Measurements from ENCODE around the gene USB1. TPM values are rescaled to one million over a fixed set of nuclear protein-coding genes. Genes with fewer than 3 reads are reported as not detected.

The USB1 gene
- total RNA-seq, 1 experiment from 2014 or later: 73.1 TPM

DNA sequence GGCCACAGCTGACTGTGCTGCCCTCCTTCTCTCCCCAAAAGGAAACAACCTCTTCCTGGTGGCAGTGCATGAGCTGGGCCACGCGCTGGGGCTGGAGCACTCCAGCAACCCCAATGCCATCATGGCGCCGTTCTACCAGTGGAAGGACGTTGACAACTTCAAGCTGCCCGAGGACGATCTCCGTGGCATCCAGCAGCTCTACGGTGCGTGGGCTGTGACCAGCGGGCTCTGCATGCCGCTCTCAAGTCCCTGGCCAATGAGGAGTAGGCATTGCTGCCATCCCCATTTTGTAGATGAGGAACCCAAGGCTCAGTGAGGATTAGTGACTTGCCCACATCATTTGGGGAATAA, 39.3 kb downstream of the USB1 start (continued):
- TF ChIP-seq, protein P1, sequence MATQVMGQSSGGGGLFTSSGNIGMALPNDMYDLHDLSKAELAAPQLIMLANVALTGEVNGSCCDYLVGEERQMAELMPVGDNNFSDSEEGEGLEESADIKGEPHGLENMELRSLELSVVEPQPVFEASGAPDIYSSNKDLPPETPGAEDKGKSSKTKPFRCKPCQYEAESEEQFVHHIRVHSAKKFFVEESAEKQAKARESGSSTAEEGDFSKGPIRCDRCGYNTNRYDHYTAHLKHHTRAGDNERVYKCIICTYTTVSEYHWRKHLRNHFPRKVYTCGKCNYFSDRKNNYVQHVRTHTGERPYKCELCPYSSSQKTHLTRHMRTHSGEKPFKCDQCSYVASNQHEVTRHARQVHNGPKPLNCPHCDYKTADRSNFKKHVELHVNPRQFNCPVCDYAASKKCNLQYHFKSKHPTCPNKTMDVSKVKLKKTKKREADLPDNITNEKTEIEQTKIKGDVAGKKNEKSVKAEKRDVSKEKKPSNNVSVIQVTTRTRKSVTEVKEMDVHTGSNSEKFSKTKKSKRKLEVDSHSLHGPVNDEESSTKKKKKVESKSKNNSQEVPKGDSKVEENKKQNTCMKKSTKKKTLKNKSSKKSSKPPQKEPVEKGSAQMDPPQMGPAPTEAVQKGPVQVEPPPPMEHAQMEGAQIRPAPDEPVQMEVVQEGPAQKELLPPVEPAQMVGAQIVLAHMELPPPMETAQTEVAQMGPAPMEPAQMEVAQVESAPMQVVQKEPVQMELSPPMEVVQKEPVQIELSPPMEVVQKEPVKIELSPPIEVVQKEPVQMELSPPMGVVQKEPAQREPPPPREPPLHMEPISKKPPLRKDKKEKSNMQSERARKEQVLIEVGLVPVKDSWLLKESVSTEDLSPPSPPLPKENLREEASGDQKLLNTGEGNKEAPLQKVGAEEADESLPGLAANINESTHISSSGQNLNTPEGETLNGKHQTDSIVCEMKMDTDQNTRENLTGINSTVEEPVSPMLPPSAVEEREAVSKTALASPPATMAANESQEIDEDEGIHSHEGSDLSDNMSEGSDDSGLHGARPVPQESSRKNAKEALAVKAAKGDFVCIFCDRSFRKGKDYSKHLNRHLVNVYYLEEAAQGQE (IDR thresholded peaks at IDR 0.05; ENCODE audit: low read depth): no peak
- no peak for TF ChIP-seq SP1 (IDR thresholded peaks at IDR 0.05; ENCODE audit: low read depth)
- no peak for TF ChIP-seq YY1 (IDR thresholded peaks at IDR 0.05; ENCODE audit: extremely low read depth, insufficient replicate concordance, low read depth, low read length)

DNA sequence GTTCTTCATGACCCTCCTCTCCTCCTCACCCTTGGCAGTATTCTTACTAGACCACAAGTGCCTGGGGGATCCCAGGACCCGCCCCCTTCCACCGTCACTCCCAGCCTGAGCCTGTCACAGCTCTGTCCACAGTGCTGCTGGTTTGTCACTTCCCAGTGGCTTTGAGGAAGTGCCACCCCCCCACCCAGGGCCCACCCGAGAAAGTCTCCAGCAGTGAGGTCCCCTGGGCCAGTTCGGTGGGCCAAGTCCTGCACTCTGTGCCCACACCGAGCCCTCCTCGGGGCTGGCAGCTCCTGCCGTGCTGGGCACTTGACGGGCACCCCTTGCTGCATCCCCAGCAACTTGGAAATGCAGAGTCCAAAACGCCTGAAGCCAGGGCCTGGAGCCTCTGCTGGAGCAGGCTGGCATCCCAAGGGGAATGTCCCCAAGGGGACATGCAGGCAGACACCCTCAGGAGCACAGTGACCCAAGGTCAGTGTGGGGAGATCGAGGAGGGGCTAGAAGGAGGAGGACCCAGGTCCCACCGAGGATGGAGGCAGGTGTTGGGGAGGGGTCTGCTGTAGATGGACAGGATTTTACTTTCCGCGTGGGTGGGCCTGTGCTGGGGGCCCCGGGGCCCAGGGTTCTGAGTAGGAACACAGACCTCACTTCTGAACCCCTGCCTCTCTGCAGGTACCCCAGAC, 39.9 kb downstream of the USB1 start:
- Histone ChIP-seq H3K27ac (ENCODE audit: low read depth, low read length) (no peak overlapping the region), H3K9me3 (ENCODE audit: control insufficient read depth in 1 of 2, insufficient read depth in 1 of 2, low read depth in 1 of 2, low read length in 2 of 2) (no peaks in the 10 kb centered on the region), H3K4me3 (replicated peaks in 1 of 2; ENCODE audit: low read depth in 1 of 2, low read length in 2 of 2) (no peak overlapping the region), H3K36me3 (ENCODE audit: control insufficient read depth in 1 of 2, insufficient read depth in 2 of 2, low read length in 2 of 2) (peaks cover 5 to 9% of the 10 kb centered on the region in 2 experiments; a peak in 2 of 4 replicates), H2AFZ (ENCODE audit: low read depth, low read length, poor library complexity, severe bottlenecking) (no peak overlapping the region), H3K9me2 (ENCODE audit: insufficient read depth) (no peaks in the 10 kb centered on the region), H3K9ac (ENCODE audit: low read length) (no peak overlapping the region), H4K20me1 (ENCODE audit: insufficient read depth) (no peaks in the 10 kb centered on the region), H3K4me2 (ENCODE audit: low read length) (no peak overlapping the region), H3K79me2 (ENCODE audit: insufficient read depth, low read length) (no peaks in the 10 kb centered on the region), H3K27me3 (ENCODE audit: insufficient read depth, low read length) (no peaks in the 10 kb centered on the region), H3K4me1 (ENCODE audit: control insufficient read depth in 1 of 2, insufficient read depth in 2 of 2, low read length in 2 of 2) (no peaks in the 10 kb centered on the region)
- no TSS peak for BruUV-seq (replicated peaks)
- ChIA-PET RAD21 (ENCODE audit: low non-redundant PET in 1 of 2, low total read pairs in 2 of 2, uncharacterized antibody in 2 of 2, unreplicated experiment in 2 of 2) (no interaction called here), POLR2A (no interaction called here), CTCF (no interaction called here)
- no peak for DNase-seq (ENCODE audit: low read depth, low spot score)
- ATAC-seq: no peak
- intact Hi-C loops (cut with micrococcal nuclease): no loop called here
- no peak for TF ChIP-seq EZH2 (IDR thresholded peaks at IDR 0.05)
- no peak for TF ChIP-seq FOSL1 (IDR thresholded peaks at IDR 0.05; ENCODE audit: low read depth)

Data from HCT116 (cell line).